Upper lobe of left lung (tissue), 6 donors: Measurements from ENCODE around the gene BCL2. TPM values are rescaled to one million over a fixed set of nuclear protein-coding genes. Genes with fewer than 3 reads are reported as not detected.
"Not testable (repeated sequence)": the region's sequence is repeated elsewhere in the genome, so short reads cannot be mapped to it uniquely, and the experiment has no call there.

Experiments
- ATAC-seq, 2 donors: fragments of 200-7000 bp; cut with Tn5 transposase; one replicate each; pipeline ENCODE4 v1.9.1; 2022; ENCODE audit warnings: mild to moderate bottlenecking in 2 of 2, moderate library complexity in 2 of 2; ENCODE audit not compliant: low FRiP score in 2 of 2
- DNase-seq, 2 donors: peaks; one replicate each; pipeline ENCODE4 v3.0.0-alpha.2; 2019 to 2020
- H3K27ac ChIP-seq, 4 donors: fragments of 200-600 bp; sonication (generic); one replicate each; pipeline ENCODE4 v1.5.1; 2016 to 2019
- H3K27me3 ChIP-seq, 4 donors: fragments of 200-600 bp; sonication (generic); one replicate each; pipeline ENCODE4 v1.5.1; 2017 to 2019
- H3K36me3 ChIP-seq, 4 donors: fragments of 200-600 bp; sonication (generic); one replicate each; pipeline ENCODE4 v1.5.1; 2016 to 2019
- H3K4me1 ChIP-seq, 4 donors: fragments of 200-600 bp; sonication (generic); one replicate each; pipeline ENCODE4 v1.5.1; 2018 to 2019
- H3K4me3 ChIP-seq, 4 donors: fragments of 200-600 bp; sonication (generic); one replicate each; pipeline ENCODE4 v1.5.1; 2017 to 2019; ENCODE audit warnings: mild to moderate bottlenecking in 2 of 4, moderate library complexity in 1 of 4
- H3K9me3 ChIP-seq, 4 donors: fragments of 200-600 bp; sonication (generic); one replicate each; pipeline ENCODE4 v1.5.1; 2018 to 2019
- EP300 ChIP-seq, 4 donors: sonication (generic); formaldehyde crosslinking; IDR thresholded peaks; one replicate each; pipeline ENCODE4 v1.5.1; 2017; ENCODE audit warnings: antibody characterized with exemption in 4 of 4, control low read depth in 2 of 4
- POLR2A ChIP-seq, 4 donors: fragments of 450-650 bp; IDR thresholded peaks; one replicate each; pipeline ENCODE4 v1.5.1; 2016 to 2017; ENCODE audit warnings: antibody characterized with exemption in 4 of 4, mild to moderate bottlenecking in 2 of 4
- POLR2AphosphoS5 ChIP-seq, 2 donors: sonication (generic); formaldehyde crosslinking; IDR thresholded peaks; one replicate each; pipeline ENCODE4 v1.5.1; 2017; ENCODE audit warnings: antibody characterized with exemption in 2 of 2
- WGBS, 2 donors: methylation state at CpG; one replicate each; pipeline ENCODE4 v1.1.5; 2017 to 2018; 5-methylcytosine and 5-hydroxymethylcytosine counted together
- total RNA-seq, 6 donors: library from RNA; depleted of rRNA in 4 of 6; stranded (reverse); fragments of >200 nt in 4 of 6; gene quantifications; one replicate each; pipeline versions ENCODE4 v1.1.0 to v1.2.1, GENCODE V29; 2016 to 2021
- TF ChIP-seq, protein P1 (sequence below), 6 experiments: fragments of 450-650 bp in 4 of 6; fragments of 200-600 bp in 2 of 6; sonication (generic) in 2 of 6; IDR thresholded peaks; one replicate each; pipeline ENCODE4 v1.5.1; 2016 to 2019; ENCODE audit warnings: antibody characterized with exemption in 6 of 6
- donor health status: DM: no; HTN: no; CAD: no; lungs with moderate emphysema.
- donor health status: DM: no; HTN: yes; CAD: no; lungs with severe emphysema.

BCL2 gene
- total RNA-seq, 6 donors from 2014 or later = 5.9 to 19.9 (median 11.4) TPM

DNA sequence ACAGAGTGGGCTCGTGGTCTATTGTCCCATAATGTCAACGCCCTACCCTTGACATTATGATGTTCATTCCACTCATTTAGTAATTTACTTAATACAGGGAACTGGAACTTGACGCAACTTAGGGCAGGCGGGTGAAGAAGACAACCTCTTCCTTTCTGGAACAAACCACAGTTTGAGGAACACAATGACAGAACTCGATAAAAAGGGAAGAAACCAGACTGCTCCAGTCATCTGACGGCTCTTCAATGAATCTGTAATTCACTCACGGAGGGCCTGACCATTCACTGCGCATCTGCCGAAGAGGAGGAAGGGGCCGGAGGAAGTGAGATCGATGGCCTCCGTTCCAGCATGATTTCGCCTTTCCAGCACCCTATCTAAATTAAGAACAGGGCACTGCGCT is 83.2 kb downstream of the BCL2 start:
- H3K9me3 ChIP-seq = no peaks in the 10 kb centered on the region
- H3K36me3 ChIP-seq = no peaks in the 10 kb centered on the region
- TF ChIP-seq, protein P1, sequence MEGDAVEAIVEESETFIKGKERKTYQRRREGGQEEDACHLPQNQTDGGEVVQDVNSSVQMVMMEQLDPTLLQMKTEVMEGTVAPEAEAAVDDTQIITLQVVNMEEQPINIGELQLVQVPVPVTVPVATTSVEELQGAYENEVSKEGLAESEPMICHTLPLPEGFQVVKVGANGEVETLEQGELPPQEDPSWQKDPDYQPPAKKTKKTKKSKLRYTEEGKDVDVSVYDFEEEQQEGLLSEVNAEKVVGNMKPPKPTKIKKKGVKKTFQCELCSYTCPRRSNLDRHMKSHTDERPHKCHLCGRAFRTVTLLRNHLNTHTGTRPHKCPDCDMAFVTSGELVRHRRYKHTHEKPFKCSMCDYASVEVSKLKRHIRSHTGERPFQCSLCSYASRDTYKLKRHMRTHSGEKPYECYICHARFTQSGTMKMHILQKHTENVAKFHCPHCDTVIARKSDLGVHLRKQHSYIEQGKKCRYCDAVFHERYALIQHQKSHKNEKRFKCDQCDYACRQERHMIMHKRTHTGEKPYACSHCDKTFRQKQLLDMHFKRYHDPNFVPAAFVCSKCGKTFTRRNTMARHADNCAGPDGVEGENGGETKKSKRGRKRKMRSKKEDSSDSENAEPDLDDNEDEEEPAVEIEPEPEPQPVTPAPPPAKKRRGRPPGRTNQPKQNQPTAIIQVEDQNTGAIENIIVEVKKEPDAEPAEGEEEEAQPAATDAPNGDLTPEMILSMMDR (IDR thresholded peaks at IDR 0.05) = no peak
- TF ChIP-seq POLR2AphosphoS5 (IDR thresholded peaks at IDR 0.05) (peak; percentile 24 to 28), EP300 (IDR thresholded peaks at IDR 0.05) (no peak), POLR2A (IDR thresholded peaks at IDR 0.05) (peak in 1 of 4 donors; percentile 63)
- peaks cover 8 to 21% (median 13%) of the 10 kb centered on the region in 4 donors for H3K4me1 ChIP-seq
- H3K4me3 ChIP-seq = no peak overlapping the region
- WGBS, 2 donors = 80 to 84% methylated on average over 14 of the region's 14 CpGs
- H3K27me3 ChIP-seq = no peaks in the 10 kb centered on the region
- peak overlapping the region; percentile 73 to 82 (median 79) for H3K27ac ChIP-seq
- peak in 1 of 2 donors; percentile 68 for DNase-seq
- peak; percentile 61 to 87 for ATAC-seq

DNA sequence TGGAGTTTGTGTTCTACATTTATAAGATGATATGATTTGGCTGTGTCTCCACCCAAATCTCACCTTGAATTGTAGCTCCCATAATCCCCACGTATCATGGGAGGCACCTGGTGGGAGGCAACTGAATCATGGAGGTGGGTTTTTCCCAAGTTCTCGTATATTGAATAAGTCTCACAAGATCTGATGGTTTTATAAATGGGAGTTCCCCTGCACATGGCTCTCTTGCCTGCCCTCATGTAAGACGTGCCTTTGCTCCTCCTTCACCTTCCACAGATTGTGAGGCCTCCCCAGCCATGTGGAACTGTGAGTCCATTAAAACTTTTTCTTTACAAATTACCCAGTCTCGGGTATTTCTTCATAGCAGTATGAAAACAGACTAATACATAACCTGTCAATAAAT is 83.6 kb downstream of the BCL2 start:
- not testable (repeated sequence) for H3K36me3 ChIP-seq, H3K4me3 ChIP-seq, H3K27me3 ChIP-seq, DNase-seq, H3K9me3 ChIP-seq, ATAC-seq
- Histone ChIP-seq H3K27ac (peak overlapping the region; percentile 44 to 79 (median 70)), H3K4me1 (peaks cover 8 to 21% (median 13%) of the 10 kb centered on the region in 4 donors)
- WGBS, 2 donors = 80% methylated on average over 4 of the region's 4 CpGs

DNA sequence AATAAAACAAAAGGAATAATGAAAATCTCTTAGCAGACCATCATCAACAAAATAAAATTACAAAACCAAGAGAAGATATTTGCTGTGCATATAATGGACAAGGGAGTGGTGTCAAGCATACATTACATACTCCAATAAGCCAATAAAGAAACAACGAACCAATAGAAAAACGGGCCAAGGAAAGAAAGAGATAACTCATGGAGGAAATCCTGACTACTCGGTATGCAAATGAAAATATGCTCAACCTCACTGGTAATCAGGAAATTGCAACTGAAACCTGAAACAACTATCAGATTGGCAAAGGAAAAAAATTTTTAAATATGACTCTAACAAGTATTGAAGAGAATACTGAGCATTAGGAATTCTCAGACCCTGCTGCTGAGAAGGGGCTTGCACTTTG is 84.7 kb downstream of the BCL2 start:
- DNase-seq = no peak
- Histone ChIP-seq H3K9me3 (no peaks in the 10 kb centered on the region), H3K36me3 (no peaks in the 10 kb centered on the region), H3K27ac (no peak overlapping the region), H3K4me1 (peaks cover 8 to 21% (median 14%) of the 10 kb centered on the region in 4 donors), H3K27me3 (no peaks in the 10 kb centered on the region), H3K4me3 (no peak overlapping the region)
- ATAC-seq = no peak
- 30 to 41% methylated on average over 3 of the region's 3 CpGs for WGBS, 2 donors
- TF ChIP-seq POLR2A (IDR thresholded peaks at IDR 0.05) (no peak), EP300 (IDR thresholded peaks at IDR 0.05) (no peak), POLR2AphosphoS5 (IDR thresholded peaks at IDR 0.05) (no peak)
- TF ChIP-seq, protein P1 (IDR thresholded peaks at IDR 0.05) = no peak

DNA sequence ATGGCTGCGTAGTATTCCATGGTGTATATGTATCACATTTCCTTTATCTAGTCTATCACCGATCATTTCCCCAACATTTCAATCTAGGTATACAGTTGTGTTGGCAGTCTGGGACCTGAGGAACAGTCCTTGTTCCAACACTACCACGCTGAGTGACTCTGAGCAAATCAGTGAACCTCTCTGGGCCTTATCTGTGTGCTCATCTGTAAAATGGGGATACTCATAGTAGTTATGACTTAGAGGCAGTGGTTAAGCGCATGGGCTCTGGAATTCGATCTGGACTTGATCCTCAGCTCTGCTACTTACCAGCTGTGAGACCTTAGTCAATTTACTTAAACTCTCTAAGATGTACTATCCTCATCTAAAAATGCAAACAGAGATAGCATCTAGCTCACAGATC is 85.1 kb downstream of the BCL2 start:
- H3K36me3 ChIP-seq = no peaks in the 10 kb centered on the region
- WGBS, 2 donors = 97 to 99% methylated on average over 5 of the region's 5 CpGs
- no peaks in the 10 kb centered on the region for H3K9me3 ChIP-seq
- DNase-seq = no peak
- peaks cover 8 to 24% (median 15%) of the 10 kb centered on the region in 4 donors for H3K4me1 ChIP-seq
- no peak overlapping the region for H3K27ac ChIP-seq
- no peaks in the 10 kb centered on the region for H3K27me3 ChIP-seq
- ATAC-seq = no peak
- TF ChIP-seq POLR2AphosphoS5 (IDR thresholded peaks at IDR 0.05) (no peak), EP300 (IDR thresholded peaks at IDR 0.05) (no peak), POLR2A (IDR thresholded peaks at IDR 0.05) (no peak)
- TF ChIP-seq, protein P1 (IDR thresholded peaks at IDR 0.05) = no peak
- H3K4me3 ChIP-seq = no peak overlapping the region

DNA sequence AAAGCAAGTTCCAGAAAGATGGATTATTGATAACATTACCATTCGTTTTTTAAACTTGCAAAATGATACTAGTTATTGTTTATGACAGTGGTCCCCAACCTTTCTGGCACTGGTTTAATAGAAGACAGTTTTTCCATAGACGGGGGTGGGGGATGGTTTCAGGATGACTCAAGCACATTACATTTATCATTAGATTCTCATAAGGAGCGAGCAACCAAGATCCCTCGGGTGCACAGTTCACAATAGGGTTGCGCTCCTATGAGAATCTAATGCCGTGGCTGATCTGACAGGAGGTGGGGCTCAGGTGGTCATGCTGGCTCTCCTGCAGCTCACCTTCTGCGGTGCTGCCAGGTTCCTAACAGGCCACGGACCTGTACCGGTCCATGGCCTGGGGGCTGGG is 86.2 kb downstream of the BCL2 start:
- DNase-seq (no peak), ATAC-seq (no peak)
- H3K9me3 ChIP-seq = no peaks in the 10 kb centered on the region
- no peaks in the 10 kb centered on the region for H3K36me3 ChIP-seq
- peaks cover 3 to 19% (median 13%) of the 10 kb centered on the region in 4 donors for H3K4me1 ChIP-seq
- H3K4me3 ChIP-seq = no peak overlapping the region
- TF ChIP-seq POLR2A (IDR thresholded peaks at IDR 0.05) (no peak), EP300 (IDR thresholded peaks at IDR 0.05) (no peak), POLR2AphosphoS5 (IDR thresholded peaks at IDR 0.05) (no peak)
- TF ChIP-seq, protein P1 (IDR thresholded peaks at IDR 0.05) = no peak
- WGBS, 2 donors = 80 to 88% methylated on average over 9 of the region's 9 CpGs
- H3K27me3 ChIP-seq = no peaks in the 10 kb centered on the region
- H3K27ac ChIP-seq = no peak overlapping the region
